IMR-90 (cell line): ENCODE results near the gene L1CAM.

Source experiments
- BHLHE40 ChIP-seq: fragments of 150-350 bp; IDR thresholded peaks from 2 replicates; pipeline ENCODE4 v1.6.1; 2016; ENCODE audit warnings: mild to moderate bottlenecking, low read depth, low read length
- CTCF ChIP-seq: conservative IDR thresholded peaks from 2 replicates; pipeline ENCODE4 v1.5.1; 2012; ENCODE audit warnings: mild to moderate bottlenecking, low read depth, low read length, improper control_type of control experiment
- ELK1 ChIP-seq: fragments of 150-350 bp; IDR thresholded peaks from 2 replicates; pipeline ENCODE4 v1.6.1; 2016; ENCODE audit warnings: low read depth, mild to moderate bottlenecking, low read length, moderate library complexity, borderline replicate concordance
- FOS ChIP-seq: fragments of 150-350 bp; IDR thresholded peaks from 2 replicates; pipeline ENCODE4 v1.6.1; 2016; ENCODE audit warnings: low read depth, low read length
- MAFK ChIP-seq: IDR thresholded peaks from 2 replicates; pipeline ENCODE4 v1.6.1; 2012; ENCODE audit warnings: low read depth, low read length, improper control_type of control experiment
- MAZ ChIP-seq: IDR thresholded peaks from 2 replicates; pipeline ENCODE4 v1.6.1; 2012; ENCODE audit warnings: low read depth, mild to moderate bottlenecking, low read length, improper control_type of control experiment, moderate library complexity, borderline replicate concordance
- MXI1 ChIP-seq: IDR thresholded peaks from 2 replicates; pipeline ENCODE4 v1.6.1; 2012; ENCODE audit warnings: low read depth, mild to moderate bottlenecking, low read length, moderate library complexity, borderline replicate concordance
- NFE2L2 ChIP-seq: fragments of 150-350 bp; IDR thresholded peaks from 2 replicates; pipeline ENCODE4 v1.6.1; 2016; ENCODE audit warnings: low read depth, mild to moderate bottlenecking, low read length
- POLR2A ChIP-seq: IDR thresholded peaks from 2 replicates; pipeline ENCODE4 v1.6.1; 2012; ENCODE audit warnings: mild to moderate bottlenecking, low read depth, low read length
- RAD21 ChIP-seq: IDR thresholded peaks from 2 replicates; pipeline ENCODE4 v1.6.1; 2012; ENCODE audit warnings: low read length, improper control_type of control experiment
- RCOR1 ChIP-seq: IDR thresholded peaks from 2 replicates; pipeline ENCODE4 v1.6.1; 2012; ENCODE audit warnings: mild to moderate bottlenecking, low read length, improper control_type of control experiment; ENCODE audit not compliant: insufficient replicate concordance
- RFX5 ChIP-seq: IDR thresholded peaks from 2 replicates; pipeline ENCODE4 v1.8.0; 2012; ENCODE audit warnings: low read depth, mild to moderate bottlenecking, low read length, moderate library complexity
- USF2 ChIP-seq: fragments of 150-350 bp; IDR thresholded peaks from 2 replicates; pipeline ENCODE4 v1.6.1; 2017; ENCODE audit warnings: mild to moderate bottlenecking, antibody characterized with exemption, low read length, low read depth

GRCh38 chrX:153814591-153815315 is 71.2 kb downstream of the L1CAM start:
- TF ChIP-seq CTCF (no peak), BHLHE40 (no peak), RFX5 (no peak), POLR2A (no peak), FOS (no peak), USF2 (no peak), RCOR1 (no peak), ELK1 (no peak), NFE2L2 (no peak), MXI1 (no peak), RAD21 (no peak), MAFK (no peak), MAZ (no peak)
